NCI-H510A treated with DMSO at 0.1 percent for 48 hours (cell line): ENCODE results near the gene DOLPP1.

ENCODE experiments used
- DNase-seq: peaks from one replicate; lab custom pipeline; 2025; lab: John Stamatoyannopoulos, UW

Gene DOLPP1

DNA sequence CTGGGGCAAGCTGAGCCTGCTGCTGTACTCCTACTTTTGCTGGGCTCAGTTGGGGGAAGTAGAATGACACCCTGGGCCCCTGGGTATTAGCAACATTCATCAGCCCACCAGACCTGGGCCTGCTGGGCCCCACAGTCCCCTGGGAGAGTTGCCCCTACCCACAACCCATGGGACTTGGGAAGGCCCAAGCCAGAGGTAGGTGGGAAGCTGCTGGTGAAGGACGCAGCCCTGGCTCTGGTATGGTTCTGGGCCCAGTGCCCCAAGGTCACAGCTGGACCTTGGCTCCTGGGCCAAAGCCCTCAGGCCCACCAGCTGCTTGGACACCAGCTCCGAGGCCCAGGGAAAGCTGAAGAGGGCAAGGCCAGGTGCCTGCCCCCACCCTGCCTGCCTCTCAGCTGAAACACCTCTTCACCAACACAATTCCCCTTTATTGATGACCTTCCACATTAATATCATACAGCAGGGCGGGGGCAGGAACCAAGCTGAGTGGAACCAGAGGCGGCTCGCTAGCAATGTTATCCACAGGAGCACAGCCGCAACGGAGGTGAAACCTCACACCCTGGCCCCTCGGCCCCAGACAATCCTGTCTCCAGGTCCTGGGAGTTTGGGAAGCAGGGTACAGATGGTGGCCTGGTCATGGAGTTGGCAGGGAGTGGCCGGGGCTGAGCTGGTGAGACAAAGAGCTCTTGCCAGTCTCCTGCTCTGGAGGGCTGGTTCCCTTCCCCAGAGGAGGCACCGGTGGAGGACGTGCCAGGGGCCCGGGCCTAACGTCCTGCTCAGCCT is 13.7 kb downstream of the DOLPP1 start:
- no peak for DNase-seq

DNA sequence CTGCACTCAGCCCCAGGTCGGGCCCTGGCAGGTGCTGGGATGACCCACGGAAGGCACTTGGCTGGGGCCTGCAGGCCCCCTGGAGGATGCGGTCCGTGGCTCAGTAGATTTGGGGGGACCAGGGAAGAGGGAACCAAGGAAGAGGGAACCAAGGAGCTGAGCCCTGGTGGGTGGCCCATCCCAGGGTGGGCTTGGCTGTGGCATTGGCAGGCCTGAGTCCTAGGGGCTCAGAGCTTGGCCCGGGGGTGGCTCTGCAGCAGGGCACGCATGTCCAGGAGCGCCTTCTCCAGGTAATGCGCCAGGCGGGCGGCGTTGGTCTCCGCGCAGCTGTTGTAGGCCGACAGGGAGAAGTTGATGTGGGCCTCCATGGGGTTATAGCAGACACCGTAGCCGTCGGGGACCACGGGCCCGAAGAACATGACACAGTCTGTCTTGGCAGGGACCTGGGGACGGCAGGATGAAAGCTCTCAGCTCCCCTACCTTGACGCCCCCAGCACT is 14.3 kb downstream of the DOLPP1 start:
- DNase-seq = no peak

DNA sequence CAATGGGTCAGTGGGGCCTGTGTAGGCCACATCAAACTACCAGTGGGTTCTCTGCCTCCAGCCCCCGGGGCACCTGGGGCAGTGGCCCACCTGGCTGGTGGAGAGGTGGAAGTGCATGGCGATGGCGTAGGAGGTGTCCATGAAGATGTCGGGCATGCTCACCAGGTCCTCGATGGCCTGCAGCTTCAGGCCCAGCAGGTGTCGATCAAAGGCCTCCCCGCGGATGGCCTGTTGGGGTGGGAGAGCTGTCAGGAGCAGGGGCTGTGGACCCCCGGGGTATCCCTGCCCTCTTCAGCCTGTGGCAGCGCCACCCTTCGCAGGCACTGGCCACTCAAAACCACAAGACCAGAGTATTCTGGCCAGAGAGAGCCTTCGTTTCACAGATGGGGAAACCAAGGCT is 15.0 kb downstream of the DOLPP1 start:
- DNase-seq = no peak

DNA sequence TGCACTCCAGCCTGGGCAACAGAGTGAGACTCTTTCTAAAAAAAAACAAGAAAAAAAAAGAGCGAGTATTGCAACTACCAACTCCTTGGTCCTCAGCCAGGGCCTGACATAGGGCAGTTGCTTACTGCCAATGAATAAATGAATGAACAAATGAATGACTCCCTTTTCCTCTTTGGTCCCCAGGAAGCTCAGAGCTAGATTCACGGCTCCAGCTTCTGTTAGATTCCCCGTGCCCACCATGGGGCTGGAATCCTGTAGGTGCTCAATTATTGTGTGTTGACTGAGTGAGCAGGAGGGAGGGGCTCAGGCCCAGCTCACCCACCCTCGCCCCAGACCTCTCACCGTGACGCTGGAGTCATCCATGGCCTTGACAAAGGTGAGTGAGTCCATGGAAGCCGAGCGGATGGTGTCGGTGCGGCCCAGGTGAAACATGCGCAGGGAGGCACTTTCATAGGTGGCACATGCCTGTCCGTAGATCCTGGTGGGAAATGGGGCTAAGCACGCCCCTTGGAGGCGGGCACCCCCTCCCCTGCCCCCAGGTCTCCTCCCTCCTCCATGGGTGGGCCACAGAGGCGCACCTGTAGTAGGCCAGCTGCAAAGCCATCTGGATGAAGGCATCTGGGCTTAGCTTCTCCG is 16.9 kb downstream of the DOLPP1 start:
- DNase-seq = no peak

DNA sequence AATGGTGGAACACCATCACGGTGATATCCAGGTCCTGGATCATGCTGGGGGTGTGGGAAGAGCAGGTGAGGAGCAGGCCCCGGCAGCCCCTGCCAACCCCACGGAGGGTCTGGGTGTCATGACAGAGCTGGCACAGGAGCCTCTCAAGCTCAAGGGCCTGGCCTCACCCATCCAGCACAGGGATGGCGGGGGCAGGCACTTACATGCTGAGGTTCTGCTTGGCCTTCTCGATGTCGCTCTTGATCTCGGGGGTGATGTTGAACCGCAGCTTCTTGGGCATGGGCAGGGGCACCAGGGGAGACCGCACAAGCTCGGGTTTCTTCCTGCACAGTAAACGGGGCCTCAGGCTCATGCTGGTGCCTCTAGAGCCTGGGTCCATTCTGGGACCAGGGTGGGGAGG is 17.4 kb downstream of the DOLPP1 start:
- DNase-seq = no peak

DNA sequence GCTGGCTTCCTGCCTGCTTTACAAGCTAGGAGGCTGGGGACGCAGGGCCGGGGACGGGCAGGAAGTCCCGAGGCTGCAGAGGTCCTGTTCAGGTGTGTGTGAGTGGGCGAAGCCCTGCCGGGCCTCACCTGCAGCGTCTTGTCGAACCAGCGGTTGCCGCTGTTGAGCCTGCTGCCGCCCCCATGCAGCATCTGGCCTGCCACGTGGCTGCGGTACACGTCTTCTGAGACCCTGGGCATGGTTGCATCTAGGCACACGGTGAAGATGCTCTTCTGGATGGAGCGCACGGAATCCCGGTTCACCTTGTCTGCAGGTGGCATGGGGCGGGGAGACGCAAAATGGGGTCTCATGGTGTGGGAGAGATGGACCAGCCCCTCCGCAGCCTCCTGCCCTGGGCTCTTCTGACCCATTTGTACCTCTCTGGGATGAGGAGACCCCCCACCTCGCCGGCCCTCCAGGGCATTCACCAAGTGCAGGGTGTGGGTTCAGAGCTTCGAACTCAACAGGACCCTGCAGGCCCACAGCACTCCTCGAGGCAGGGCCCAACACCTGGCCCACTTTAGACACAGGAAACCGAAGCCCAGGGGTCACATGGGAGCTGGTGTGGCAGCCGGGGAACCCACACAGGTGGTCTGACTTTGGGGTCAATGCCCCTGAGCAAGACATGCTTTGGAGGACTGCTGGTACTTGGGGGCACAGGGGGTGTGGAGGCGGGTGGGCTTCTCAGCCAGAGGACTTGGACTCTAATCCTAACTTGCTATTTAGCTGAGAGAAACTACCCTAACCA is 19.7 kb downstream of the DOLPP1 start:
- no peak for DNase-seq

DNA sequence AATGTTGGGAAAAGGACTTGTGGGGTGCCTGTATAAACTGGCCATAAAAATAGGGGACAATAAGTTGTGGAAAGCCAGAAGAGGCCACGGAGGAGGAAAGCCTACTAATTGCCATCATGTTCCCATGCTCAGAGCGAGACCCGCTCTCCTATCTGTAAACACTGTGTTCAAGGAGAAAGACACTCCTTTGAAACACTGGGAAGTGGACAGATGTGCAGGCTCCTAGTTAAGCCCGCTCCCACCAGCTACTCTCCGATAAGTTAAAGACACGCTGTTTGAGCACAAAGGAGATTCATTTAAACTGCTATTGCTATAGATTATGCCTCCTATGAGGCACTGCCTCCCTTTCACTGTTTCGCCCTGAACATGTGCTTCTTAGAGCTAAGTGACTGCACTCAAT is 20.4 kb downstream of the DOLPP1 start:
- no peak for DNase-seq

DNA sequence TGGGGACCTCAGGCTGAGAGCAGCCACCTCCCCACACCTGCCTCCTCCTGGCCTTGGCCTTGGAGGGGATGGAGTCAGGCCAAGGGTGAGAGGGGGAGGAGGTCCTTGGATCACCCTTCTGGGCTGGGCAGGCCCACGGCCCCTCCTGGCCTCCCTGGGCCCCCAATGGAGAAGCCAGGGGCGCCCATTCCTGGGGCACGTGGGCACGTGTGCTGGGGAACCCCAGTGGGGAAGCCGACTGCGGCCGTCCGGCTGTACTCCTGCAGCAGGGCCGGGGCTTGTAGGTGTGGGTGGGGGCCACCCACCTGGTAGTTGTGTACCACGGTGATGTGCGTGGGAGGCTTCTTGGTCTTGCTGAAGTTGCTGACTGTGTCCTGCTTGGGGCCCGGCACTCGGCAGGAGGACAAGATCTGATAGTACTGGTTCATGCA is 21.2 kb downstream of the DOLPP1 start:
- DNase-seq = no peak

DNA sequence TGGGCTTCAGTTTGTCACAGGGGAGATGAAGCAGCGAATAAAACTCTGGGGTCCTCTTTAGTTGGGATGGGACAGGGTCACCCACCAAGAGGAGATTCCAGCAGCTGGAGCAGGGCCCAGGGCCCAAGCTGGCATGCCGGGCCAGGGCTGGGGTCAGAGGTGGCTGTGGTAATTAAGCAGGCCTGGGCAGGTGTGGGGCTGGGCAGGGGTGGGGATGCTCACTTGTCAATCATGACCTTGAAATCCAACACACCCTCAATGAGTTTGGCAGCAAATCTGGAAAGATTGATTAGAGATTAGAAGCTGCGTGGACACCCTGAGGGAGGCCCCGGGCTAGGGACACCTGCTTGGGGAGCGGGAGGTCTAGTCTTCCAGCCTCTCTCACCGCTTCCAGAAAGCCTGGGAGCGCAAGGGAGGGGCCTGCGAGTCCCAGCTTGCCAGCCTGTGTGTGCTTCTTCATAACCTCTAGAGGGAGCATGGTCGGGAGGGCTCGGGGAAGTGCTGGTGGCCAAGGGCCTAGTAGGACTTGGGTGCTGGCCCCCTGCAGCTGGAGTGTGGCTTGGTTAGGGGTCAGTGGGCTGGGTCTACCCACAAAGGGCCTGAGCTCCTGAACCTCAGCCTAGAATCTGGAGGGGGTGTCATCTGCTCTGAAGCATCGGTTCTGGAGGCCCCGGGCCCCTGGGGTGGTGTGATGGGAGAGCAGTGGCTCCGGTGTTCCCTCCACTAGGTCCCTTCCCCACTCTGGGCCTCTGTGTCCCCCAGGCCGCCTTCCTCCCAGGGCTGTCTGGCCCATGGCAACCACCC is 22.1 kb downstream of the DOLPP1 start:
- DNase-seq = peak; percentile 55

DNA sequence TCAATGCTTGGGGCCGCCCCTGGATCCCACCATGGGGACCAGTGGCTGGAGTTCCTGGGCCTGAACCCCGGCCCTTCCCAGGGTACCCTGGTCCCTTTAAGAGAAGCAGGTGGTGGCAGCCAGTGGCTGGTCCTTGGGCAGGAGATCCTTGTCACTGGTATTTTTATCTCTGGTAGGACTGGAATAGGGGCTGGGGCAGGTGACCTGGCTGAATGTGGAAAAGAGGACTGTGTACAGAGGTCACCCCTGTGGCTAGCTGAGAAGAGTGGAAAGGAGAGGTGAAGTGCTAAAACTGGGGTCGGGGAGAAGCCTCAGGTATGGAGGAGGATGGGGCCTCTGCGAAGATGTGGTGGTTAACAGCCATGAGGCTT is 22.7 kb downstream of the DOLPP1 start:
- no peak for DNase-seq

DNA sequence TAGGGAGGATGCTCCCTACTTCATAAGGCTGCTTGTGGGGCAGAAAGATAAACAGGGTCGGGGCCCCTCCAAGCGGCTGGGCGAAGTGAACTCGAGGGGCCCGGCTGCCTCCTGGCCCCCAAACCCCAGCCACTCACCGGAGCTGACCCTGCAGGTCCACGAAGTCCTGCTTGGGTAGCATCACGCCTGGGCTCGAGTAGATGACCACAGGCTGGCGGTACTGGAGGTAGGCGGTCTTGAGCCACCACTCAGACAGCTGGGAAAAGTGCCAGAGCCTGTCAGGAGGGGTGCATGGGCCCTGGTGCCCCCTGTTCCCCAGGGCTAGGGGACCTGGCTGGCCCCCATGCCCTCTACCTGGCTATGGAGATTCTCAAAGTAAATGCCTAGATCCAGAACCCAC is 23.1 kb downstream of the DOLPP1 start:
- no peak for DNase-seq

DNA sequence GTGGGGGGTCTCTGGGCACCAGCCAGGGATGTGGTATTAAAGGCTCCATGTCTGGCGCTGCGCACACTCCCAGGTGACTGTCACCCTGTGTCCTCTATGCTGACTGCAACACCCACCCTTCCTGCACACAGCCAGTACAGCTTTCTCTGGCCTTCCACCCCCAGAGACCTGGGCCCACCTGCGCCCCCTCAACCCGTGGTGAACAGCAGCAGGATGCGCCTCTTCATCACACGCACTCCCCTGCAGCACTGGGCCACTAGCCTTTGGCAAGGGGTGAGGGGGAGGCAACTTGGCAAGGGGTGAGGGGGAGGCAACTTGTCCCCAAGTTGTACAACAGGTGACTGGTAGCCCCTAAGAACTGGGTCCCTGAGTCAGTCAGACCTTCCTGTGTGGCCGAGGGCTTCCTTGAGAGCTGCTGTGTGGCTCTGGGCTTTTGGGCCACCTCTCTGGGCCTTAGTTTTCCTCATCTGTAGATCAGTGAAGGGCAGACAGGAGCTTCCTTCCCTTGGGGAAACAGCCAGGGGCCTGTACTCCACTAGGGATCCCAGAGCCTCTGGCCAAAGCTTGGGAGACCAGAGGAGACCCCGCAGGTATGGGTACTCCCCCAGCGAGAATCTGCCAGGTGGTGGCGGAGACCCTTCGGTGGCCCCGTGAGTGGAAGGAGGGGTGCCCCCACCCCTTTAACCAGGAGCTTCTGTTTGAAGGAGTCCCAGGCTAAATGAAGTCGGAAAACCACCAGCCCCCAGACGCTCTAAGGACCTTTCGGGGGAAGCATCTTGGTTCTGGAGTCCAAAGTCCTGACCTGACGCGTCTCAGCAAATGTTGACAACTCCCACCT is 25.2 kb downstream of the DOLPP1 start:
- no peak for DNase-seq

DNA sequence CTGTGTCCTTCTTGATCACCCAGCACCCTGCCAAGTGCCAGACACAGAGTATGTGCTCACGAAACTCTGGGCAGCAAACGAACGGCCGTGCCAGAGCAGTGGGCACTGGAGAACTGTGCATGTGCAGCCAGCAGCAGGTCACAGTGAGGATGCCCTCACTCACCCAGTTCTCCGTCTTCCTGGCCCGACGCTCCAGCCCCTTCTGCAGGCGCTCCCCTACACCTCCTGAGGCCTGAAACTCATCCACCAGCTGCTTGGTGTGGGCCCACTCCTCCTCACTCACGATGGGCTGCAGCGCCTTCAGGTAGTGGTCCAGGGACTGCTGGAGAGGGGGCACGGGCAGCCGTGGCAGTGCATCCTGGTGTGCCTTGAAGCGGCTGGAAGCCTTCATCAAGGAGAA is 26.7 kb downstream of the DOLPP1 start:
- DNase-seq = no peak

DNA sequence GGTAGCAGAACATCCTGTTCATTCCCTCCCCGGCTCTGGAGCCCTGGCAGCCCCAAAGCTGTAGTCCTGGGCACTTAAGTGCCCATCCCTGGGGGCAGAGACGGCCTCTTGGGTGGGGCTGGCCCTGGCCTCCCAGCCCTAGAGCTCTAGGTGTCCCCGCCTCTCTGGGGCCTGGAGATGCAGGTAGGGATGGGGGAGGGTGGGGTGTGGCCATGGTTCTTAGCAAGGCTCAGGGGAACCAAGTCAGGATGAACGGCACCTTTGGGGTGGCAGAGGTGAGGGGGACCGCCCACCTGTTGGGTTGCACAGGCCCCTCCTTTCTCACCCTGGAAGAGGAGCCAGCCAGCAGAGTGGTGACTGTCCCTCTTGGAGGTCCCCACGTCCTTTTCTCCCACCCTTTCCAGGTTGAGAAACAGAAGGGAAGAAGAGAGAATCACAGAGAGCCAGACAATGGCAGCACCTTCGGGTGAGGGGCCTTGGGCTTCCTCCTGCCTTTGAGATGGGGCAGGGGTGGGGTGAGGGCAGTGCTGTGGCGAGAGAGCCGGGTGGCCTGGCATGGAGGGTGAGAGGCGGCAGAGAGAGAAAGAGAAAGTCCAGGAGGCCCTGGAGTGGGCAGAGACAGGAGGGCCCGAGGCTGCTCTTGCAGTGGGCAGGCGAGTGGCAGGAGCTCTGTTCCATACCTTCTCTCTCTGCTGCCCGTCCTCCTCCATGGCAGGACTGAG is 27.3 kb downstream of the DOLPP1 start:
- no peak for DNase-seq

DNA sequence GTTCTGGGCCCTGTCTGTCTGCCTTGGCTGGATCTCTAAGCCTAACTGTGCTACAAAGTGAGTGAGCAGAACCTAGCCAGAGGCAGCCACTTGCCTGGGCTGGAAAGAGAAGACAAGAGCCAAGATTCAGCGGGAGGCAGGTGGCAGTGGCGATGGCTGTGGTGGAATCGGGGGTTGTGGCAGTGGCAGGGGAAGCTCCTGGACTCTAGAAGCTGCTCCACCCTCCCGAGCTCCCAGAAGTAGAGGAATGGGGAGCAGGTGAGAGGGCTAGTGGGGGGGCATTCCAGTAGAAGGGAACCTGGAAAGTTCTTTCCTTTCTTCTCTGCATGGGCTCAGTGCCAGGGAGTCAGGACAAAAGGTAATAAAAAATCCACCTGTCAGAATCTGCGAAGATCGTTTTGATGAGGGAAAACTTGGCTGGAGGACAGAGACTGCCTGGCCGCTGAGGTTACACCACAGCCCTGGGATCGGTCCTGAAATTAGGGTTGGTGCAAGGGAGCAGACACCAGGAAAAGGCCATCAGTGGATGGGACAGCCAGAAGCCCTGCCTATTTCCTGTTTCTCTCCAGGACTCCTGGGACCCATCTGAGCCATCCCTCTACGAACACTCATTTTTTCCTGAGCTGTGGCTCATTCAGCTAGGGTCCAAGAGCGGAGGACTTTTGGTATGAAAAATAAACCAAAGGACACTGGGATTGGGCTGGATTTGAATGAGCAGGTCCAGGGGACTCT is 28.1 kb downstream of the DOLPP1 start:
- DNase-seq = no peak

DNA sequence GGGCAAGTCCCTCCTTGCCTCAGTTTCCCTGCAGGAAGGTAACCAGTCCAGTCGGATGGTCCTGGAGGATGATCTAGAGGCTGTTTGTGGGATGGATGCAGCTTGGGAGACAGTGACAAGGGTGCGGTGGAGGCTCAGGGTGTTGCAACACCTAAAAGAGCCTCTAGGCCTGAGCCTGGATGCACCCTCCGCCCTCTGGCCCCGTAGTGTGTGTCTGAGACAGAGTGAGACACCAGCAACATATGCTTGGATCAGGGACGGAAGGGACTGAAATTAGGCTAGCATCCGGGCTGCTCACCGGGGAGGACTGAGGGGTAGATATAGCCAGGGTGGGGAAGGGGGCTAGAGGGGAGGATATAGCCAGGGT is 28.6 kb downstream of the DOLPP1 start:
- no peak for DNase-seq

DNA sequence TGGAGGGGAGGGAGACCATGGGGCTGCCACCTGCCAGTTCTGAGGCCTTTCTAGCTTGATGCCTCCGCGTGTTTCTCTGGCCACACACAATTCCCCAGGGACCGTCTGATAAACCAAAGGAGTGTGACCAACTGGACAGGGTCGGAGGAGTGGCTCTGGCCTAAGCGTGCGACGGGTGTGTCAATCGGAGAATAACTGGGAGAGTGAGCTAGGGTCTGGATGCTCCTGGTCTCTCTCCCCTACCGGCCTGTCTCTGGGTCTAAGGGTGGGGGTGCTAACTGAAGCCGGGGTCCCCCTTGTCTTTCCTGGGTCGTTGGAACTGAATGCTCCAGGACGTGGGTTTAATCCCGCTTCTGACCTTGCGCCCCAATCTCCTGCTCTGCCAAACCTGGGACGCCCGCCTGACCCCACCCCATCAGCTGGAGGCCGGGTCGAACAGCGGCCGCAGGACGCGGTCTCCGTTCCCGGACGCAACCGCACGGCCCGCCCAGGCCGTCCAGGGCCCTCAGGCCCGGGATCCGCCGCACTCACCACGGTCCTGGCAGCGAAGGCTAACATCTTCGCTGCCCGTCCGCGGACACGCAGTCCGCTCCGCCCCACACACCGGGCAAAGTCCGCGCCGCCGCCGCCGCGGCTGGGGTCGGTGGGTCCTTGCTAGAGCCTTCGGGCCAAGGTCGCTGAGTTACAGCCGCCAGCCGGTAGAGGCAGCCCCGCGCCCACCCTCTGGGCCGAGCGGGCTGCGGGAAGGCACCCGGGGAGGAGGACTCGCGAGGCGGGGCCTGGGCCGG is 29.2 kb downstream of the DOLPP1 start:
- no peak for DNase-seq

DNA sequence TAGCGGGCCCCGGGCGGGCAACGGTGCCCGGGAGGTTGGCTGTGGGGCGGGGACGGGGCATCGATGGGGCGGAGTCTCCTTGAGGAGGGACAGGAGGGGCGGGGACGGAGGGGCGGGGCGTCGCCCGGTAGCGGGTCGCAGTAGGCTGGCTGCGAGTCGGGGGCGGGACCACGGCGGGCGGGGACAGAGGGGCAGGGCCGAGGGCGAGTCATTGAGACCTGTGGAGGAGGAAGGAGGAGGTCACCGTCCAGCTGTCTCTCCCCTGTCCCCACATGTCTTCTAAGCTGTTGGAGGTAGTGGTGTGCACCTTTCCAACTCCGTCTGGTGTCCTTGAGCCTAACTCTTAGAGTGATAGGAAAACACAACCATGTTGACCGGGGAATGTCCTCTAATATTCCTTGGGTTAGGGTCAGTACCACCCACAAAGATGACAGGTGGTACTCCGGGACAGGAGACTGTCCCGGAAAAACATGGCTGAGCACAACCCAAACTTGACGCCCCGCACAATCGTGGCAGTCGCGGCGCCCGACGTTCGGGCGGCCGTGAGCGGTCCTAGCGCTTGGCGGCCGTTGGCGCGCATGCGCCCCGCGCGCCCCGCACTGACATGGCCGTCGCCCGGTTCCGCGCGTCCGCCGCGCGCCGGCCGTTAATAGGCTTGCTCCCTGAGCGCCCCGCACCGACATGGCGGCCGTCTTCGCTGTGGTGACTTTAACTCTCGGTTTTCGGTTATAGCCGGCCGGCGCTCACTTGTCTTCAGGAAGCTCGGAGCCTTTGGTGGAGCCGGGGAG is 30.0 kb downstream of the DOLPP1 start, which contains the start of the genes CRAT and PTPA:
Gene CRAT, minus strand, starts transcription at position 54 of the 788 bp plus-strand sequence. CDS start 284 bp downstream, outside the sequence.
Gene PTPA, plus strand, starts transcription at position 676 of the 788 bp plus-strand sequence. CDS start 186 bp downstream, outside the sequence.
- peak; percentile 86 for DNase-seq
